ENCODE data around the gene MAB21L3. TPM values are rescaled to one million over a fixed set of nuclear protein-coding genes. Genes with fewer than 3 reads are reported as not detected.
A peak's percentile ranks its signal among the peaks of the same experiment; 100 is the strongest.

Gene MAB21L3
- total RNA-seq, 1 donor, result 0.36 TPM

DNA sequence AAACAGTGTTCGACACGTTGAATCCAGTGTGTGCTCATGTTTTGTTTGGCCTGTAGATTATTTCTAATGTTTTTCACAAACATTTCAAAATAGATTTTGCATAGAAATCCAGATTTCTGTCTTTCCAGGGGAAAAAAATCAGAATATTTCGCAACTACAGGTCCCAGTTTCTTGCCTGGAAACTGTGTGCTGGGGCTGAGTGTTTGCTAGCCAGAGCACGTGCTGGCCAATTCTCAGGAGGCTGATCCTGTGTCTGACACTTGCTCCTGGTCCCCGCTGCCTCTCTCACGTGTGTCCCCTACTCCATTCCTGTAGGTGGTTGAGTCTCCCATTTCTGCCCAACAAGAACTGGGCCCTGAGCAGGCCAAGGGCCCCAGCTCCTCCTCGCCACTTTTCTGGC, 2.4 kb downstream of the MAB21L3 start:
- no peaks in the 10 kb centered on the region for H3K36me3 ChIP-seq (ENCODE audit: insufficient read depth, low read length)
- no peak overlapping the region for H3K27ac ChIP-seq (ENCODE audit: low read depth, low read length)
- DNase-seq (ENCODE audit: insufficient read length, low spot score, missing footprints), result no peak
- H3K4me2 ChIP-seq (ENCODE audit: insufficient read depth, low read length), result no peak overlapping the region
- H4K20me1 ChIP-seq (ENCODE audit: insufficient read depth, low read length), result no peaks in the 10 kb centered on the region
- H3K9me3 ChIP-seq (ENCODE audit: low read depth, low read length), result no peaks in the 10 kb centered on the region
- H3K27me3 ChIP-seq (ENCODE audit: insufficient read depth, low read length), result no peaks in the 10 kb centered on the region
- H3K4me3 ChIP-seq (ENCODE audit: insufficient read depth, low read length), result no peak overlapping the region
- no peaks in the 10 kb centered on the region for H3K79me2 ChIP-seq (ENCODE audit: insufficient read depth, low read length)
- H2AFZ ChIP-seq (ENCODE audit: low read length), result no peak overlapping the region
- TF ChIP-seq, protein P1, sequence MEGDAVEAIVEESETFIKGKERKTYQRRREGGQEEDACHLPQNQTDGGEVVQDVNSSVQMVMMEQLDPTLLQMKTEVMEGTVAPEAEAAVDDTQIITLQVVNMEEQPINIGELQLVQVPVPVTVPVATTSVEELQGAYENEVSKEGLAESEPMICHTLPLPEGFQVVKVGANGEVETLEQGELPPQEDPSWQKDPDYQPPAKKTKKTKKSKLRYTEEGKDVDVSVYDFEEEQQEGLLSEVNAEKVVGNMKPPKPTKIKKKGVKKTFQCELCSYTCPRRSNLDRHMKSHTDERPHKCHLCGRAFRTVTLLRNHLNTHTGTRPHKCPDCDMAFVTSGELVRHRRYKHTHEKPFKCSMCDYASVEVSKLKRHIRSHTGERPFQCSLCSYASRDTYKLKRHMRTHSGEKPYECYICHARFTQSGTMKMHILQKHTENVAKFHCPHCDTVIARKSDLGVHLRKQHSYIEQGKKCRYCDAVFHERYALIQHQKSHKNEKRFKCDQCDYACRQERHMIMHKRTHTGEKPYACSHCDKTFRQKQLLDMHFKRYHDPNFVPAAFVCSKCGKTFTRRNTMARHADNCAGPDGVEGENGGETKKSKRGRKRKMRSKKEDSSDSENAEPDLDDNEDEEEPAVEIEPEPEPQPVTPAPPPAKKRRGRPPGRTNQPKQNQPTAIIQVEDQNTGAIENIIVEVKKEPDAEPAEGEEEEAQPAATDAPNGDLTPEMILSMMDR (IDR thresholded peaks at IDR 0.05; ENCODE audit: extremely low read depth, low read depth, low read length), result no peak
- H3K4me1 ChIP-seq (ENCODE audit: insufficient read depth, low read length), result peaks cover 8% of the 10 kb centered on the region

DNA sequence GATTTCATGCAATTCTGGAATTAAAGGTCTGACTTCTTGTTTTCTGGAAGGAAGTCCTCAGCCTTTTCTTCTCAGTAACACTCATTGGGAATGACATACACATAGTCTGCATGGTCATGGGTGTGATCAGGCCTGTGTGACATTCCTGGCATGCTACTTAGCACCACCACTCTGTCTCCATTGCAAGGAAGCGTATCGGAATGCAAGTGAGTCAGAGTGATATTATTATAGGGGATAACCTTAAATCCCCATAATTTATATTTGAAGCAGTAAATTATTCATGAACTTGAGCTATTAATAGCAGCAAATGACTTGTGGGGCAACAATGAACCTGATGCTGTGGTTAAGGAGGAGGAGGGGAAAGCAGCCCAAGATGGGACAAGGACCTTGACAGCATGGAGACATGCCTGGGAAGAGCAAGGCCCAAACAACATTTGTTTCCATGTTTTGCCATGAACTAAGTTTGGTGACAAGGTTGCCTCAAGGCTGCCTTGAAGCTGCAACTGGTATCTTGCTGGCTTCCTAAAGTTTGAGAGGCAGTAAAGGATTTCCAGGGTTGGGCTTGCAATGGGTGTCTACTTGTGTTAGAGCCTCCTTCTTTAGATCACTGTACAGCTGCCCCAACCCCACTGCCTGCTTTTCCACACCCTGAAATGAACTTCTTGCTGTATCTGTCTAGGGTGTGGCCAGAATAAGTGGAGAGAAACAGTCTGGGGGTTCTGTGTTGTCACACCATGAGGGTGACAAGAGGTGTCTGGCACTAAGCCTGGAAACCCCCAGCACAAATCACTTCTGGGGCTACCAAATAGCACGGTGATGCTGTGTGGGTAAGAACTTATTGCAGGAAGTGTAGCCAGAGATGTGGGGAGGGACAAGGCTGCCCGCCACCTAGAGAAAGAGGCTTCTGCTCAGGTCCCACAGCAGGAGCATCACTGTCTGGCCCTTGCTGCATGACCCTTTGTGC, 4.6 kb downstream of the MAB21L3 start:
- H3K4me1 ChIP-seq (ENCODE audit: insufficient read depth, low read length), result peaks cover 8% of the 10 kb centered on the region
- H3K27ac ChIP-seq (ENCODE audit: low read depth, low read length), result peak overlapping the region; percentile 20
- peak overlapping the region; percentile 11 for H3K4me2 ChIP-seq (ENCODE audit: insufficient read depth, low read length)
- TF ChIP-seq, protein P1 (IDR thresholded peaks at IDR 0.05; ENCODE audit: extremely low read depth, low read depth, low read length), result no peak
- DNase-seq (ENCODE audit: insufficient read length, low spot score, missing footprints), result peak; percentile 82
- no peak overlapping the region for H3K4me3 ChIP-seq (ENCODE audit: insufficient read depth, low read length)
- no peaks in the 10 kb centered on the region for H3K36me3 ChIP-seq (ENCODE audit: insufficient read depth, low read length)
- no peaks in the 10 kb centered on the region for H4K20me1 ChIP-seq (ENCODE audit: insufficient read depth, low read length)
- peak overlapping the region; percentile 30 for H2AFZ ChIP-seq (ENCODE audit: low read length)
- H3K27me3 ChIP-seq (ENCODE audit: insufficient read depth, low read length), result no peaks in the 10 kb centered on the region
- H3K9me3 ChIP-seq (ENCODE audit: low read depth, low read length), result no peaks in the 10 kb centered on the region
- H3K79me2 ChIP-seq (ENCODE audit: insufficient read depth, low read length), result no peaks in the 10 kb centered on the region

DNA sequence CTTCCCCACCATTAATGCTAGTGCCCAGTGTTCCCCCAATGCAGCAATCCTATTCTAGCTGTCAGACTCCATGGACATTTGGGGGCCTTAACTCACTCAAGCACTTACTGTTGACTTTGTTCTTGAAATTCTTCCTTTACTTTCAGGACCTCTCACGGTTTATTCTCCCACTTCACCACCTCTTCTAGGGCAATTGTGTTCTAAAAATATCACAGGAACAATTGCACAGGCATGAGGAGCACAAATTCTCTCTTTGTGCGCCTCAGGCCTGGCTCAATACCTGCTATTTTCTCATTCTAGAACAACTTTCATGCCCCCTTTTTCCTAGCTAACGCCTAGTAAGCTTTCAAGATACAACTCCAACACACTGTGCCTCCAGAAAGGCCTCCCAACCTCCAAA, 7.3 kb downstream of the MAB21L3 start:
- Histone ChIP-seq H3K4me3 (ENCODE audit: insufficient read depth, low read length) (no peak overlapping the region), H3K4me1 (ENCODE audit: insufficient read depth, low read length) (peaks cover 20% of the 10 kb centered on the region)

DNA sequence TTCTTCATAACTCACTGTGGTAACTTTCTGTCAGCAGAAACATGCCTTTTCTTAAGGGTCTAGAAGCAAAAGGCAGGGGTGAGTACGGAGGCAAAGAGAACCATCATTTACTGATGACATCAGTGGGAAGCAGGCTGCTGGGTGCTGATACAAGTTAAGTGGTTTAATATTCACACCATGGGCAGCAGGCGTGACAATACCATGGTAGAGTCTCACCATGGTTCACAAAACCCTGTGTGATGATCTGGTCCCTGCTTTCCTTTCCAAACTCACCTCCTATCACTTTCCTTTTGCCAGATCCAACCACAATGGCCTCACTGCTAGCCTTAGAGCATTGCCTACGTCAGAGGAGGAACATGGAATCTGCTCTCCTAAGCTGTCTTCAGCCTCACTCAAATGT, 8.7 kb downstream of the MAB21L3 start:
- no peaks in the 10 kb centered on the region for H3K9me3 ChIP-seq (ENCODE audit: low read depth, low read length)
- peaks cover 22% of the 10 kb centered on the region for H3K4me1 ChIP-seq (ENCODE audit: insufficient read depth, low read length)
- TF ChIP-seq, protein P1 (IDR thresholded peaks at IDR 0.05; ENCODE audit: extremely low read depth, low read depth, low read length), result no peak
- no peaks in the 10 kb centered on the region for H3K36me3 ChIP-seq (ENCODE audit: insufficient read depth, low read length)
- H3K27me3 ChIP-seq (ENCODE audit: insufficient read depth, low read length), result no peaks in the 10 kb centered on the region
- no peaks in the 10 kb centered on the region for H4K20me1 ChIP-seq (ENCODE audit: insufficient read depth, low read length)
- H3K27ac ChIP-seq (ENCODE audit: low read depth, low read length), result no peak overlapping the region
- no peak for DNase-seq (ENCODE audit: insufficient read length, low spot score, missing footprints)
- H2AFZ ChIP-seq (ENCODE audit: low read length), result no peak overlapping the region
- no peak overlapping the region for H3K4me2 ChIP-seq (ENCODE audit: insufficient read depth, low read length)
- H3K4me3 ChIP-seq (ENCODE audit: insufficient read depth, low read length), result no peak overlapping the region
- H3K79me2 ChIP-seq (ENCODE audit: insufficient read depth, low read length), result no peaks in the 10 kb centered on the region

More for the DNA sequence above, 7.3 kb downstream of the MAB21L3 start:
- Histone ChIP-seq H3K27ac (ENCODE audit: low read depth, low read length) (no peak overlapping the region), H3K79me2 (ENCODE audit: insufficient read depth, low read length) (no peaks in the 10 kb centered on the region), H3K27me3 (ENCODE audit: insufficient read depth, low read length) (no peaks in the 10 kb centered on the region), H3K4me2 (ENCODE audit: insufficient read depth, low read length) (no peak overlapping the region), H2AFZ (ENCODE audit: low read length) (no peak overlapping the region), H3K36me3 (ENCODE audit: insufficient read depth, low read length) (no peaks in the 10 kb centered on the region), H3K9me3 (ENCODE audit: low read depth, low read length) (no peaks in the 10 kb centered on the region), H4K20me1 (ENCODE audit: insufficient read depth, low read length) (no peaks in the 10 kb centered on the region)
- TF ChIP-seq, protein P1 (IDR thresholded peaks at IDR 0.05; ENCODE audit: extremely low read depth, low read depth, low read length), result no peak
- DNase-seq (ENCODE audit: insufficient read length, low spot score, missing footprints), result no peak

All from osteoblast (primary cell).